ENCODE results near the gene COL5A2. TPM values are rescaled to one million over a fixed set of nuclear protein-coding genes. Genes with fewer than 3 reads are reported as not detected.

COL5A2 gene
- total and polyA plus RNA-seq, 10 of the 15 experiments (the other 5 are each of a cell fraction or from before 2014, with no cell fraction given) = 0.04 to 0.85 (median 0.39) TPM

- no peak for TF ChIP-seq CTCF (IDR thresholded peaks at IDR 0.05 in 2 of 3, conservative IDR thresholded peaks at IDR 0.05 in 1 of 3; ENCODE audit: control insufficient read depth in 2 of 3, extremely low read depth in 1 of 3, insufficient read depth in 1 of 3, low read depth in 3 of 3, low read length in 3 of 3)
- TF ChIP-seq TCF7 (IDR thresholded peaks at IDR 0.05; ENCODE audit: borderline replicate concordance) = no peak
These were observed 90.9 kb downstream of the COL5A2 start (continued) for GRCh38 chr2:189088591-189089205.

GRCh38 chr2:189086710-189087109 lies 92.9 kb downstream of the COL5A2 start:
- Histone ChIP-seq H3K9me3 (replicated peaks; ENCODE audit: control insufficient read depth, insufficient read depth, low read length) (no peaks in the 10 kb centered on the region), H3K36me3 (ENCODE audit: control insufficient read depth in 2 of 2, insufficient read depth in 2 of 2, low read length in 1 of 2) (no peaks in the 10 kb centered on the region), H4K20me1 (ENCODE audit: control insufficient read depth, insufficient read depth) (no peaks in the 10 kb centered on the region), H3K4me1 (ENCODE audit: control insufficient read depth, insufficient read depth, low read length) (no peaks in the 10 kb centered on the region), H3K4me3 (no peak overlapping the region), H3K9ac (ENCODE audit: control insufficient read depth, insufficient read depth, low read length) (no peak overlapping the region), H3K4me2 (ENCODE audit: control insufficient read depth, insufficient read depth) (no peak overlapping the region), H3K27me3 (replicated peaks in 1 of 2; ENCODE audit: control insufficient read depth in 2 of 2, insufficient read depth in 2 of 2, low read length in 1 of 2) (no peaks in the 10 kb centered on the region; a peak in 1 of 4 replicates), H3K27ac (ENCODE audit: control insufficient read depth, insufficient read depth) (no peak overlapping the region), H2AFZ (ENCODE audit: control insufficient read depth, low read depth, low read length) (no peak overlapping the region), H3K79me2 (ENCODE audit: control insufficient read depth, insufficient read depth, low read length) (no peaks in the 10 kb centered on the region)
- DNase-seq (ENCODE audit: low read depth, low spot score) (no peak), ATAC-seq (no peak), FAIRE-seq (no peak)
- SMC1A ChIA-PET (ENCODE audit: uncharacterized antibody, unreplicated experiment) = no interaction called here
- TF ChIP-seq EZH2 (IDR thresholded peaks at IDR 0.05; ENCODE audit: borderline replicate concordance, control insufficient read depth, low read depth, low read length) (no peak), IRF5 (IDR thresholded peaks at IDR 0.05; ENCODE audit: borderline replicate concordance) (no peak), GABPA (IDR thresholded peaks at IDR 0.05; ENCODE audit: low read depth) (no peak), RFX5 (IDR thresholded peaks at IDR 0.05; ENCODE audit: low read depth, low read length) (no peak)
- POLR2A ChIA-PET = no interaction called here
- 23% methylated on average over 2 of the region's 2 CpGs for WGBS (ENCODE audit: insufficient coverage, insufficient replicate concordance, low lambda C conversion rate, missing lambda C conversion rate)
- CTCF ChIA-PET = no interaction called here
- RAD21 ChIA-PET (ENCODE audit: unreplicated experiment) = no interaction called here
- in situ Hi-C loops (cut with MboI) (no loop called here), intact Hi-C loops (cut with micrococcal nuclease; ENCODE audit: unreplicated experiment) (no loop called here)
- BruUV-seq (replicated peaks) = no TSS peak

Data from GM12878 (cell line).